DMS79 (cell line): ENCODE results near the gene JAG1.

Source experiments
- DNase-seq: peaks from one replicate; lab custom pipeline; 2025; lab: John Stamatoyannopoulos, UW

Gene JAG1

GRCh38 chr20:10667560-10668167, 6.1 kb downstream of the JAG1 start:
- peak; percentile 33 for DNase-seq

- peak; percentile 70 for DNase-seq
Measured at GRCh38 chr20:10667077-10667401, 6.8 kb downstream of the JAG1 start.

- no peak for DNase-seq
Measured at GRCh38 chr20:10666221-10667076, 7.3 kb downstream of the JAG1 start.

GRCh38 chr20:10665791-10666190, 8.0 kb downstream of the JAG1 start:
- no peak for DNase-seq

- DNase-seq = peak; percentile 2
Measured at GRCh38 chr20:10665027-10665561, 8.7 kb downstream of the JAG1 start.

GRCh38 chr20:10663756-10664155, 10.0 kb downstream of the JAG1 start:
- DNase-seq = no peak

- no peak for DNase-seq
Measured at GRCh38 chr20:10662661-10663458, 10.9 kb downstream of the JAG1 start.

- DNase-seq = no peak
Measured at GRCh38 chr20:10662151-10662550, 11.6 kb downstream of the JAG1 start.

- no peak for DNase-seq
Measured at GRCh38 chr20:10661261-10661660, 12.5 kb downstream of the JAG1 start.

- DNase-seq = no peak
Measured at GRCh38 chr20:10660661-10661060, 13.1 kb downstream of the JAG1 start.

GRCh38 chr20:10659651-10660601, 13.9 kb downstream of the JAG1 start:
- no peak for DNase-seq

GRCh38 chr20:10658876-10659632, 14.7 kb downstream of the JAG1 start:
- DNase-seq = no peak

GRCh38 chr20:10658051-10658823, 15.6 kb downstream of the JAG1 start:
- no peak for DNase-seq

- no peak for DNase-seq
Measured at GRCh38 chr20:10657453-10657852, 16.3 kb downstream of the JAG1 start.

- DNase-seq = no peak
Measured at GRCh38 chr20:10655720-10656669, 17.8 kb downstream of the JAG1 start.

GRCh38 chr20:10654630-10655029, 19.2 kb downstream of the JAG1 start:
- no peak for DNase-seq

GRCh38 chr20:10654250-10654610, 19.6 kb downstream of the JAG1 start:
- peak; percentile 61 for DNase-seq

GRCh38 chr20:10653599-10654249, 20.1 kb downstream of the JAG1 start:
- peak; percentile 24 for DNase-seq
